ENCODE measurements around the gene FLNC. TPM values are rescaled to one million over a fixed set of nuclear protein-coding genes. Genes with fewer than 3 reads are reported as not detected.

The FLNC gene
- total RNA-seq, 1 donor from 2014 or later, result 131 TPM

- no peak for DNase-seq (ENCODE audit: extremely low read depth, low read depth, low spot score)
Measured at GRCh38 chr7:128831178-128831993, 1.2 kb downstream of the FLNC start.

GRCh38 chr7:128831994-128832879, 2.0 kb downstream of the FLNC start:
- DNase-seq (ENCODE audit: extremely low read depth, low read depth, low spot score), result no peak

GRCh38 chr7:128832880-128833147, 2.6 kb downstream of the FLNC start:
- DNase-seq (ENCODE audit: extremely low read depth, low read depth, low spot score), result no peak

- DNase-seq (ENCODE audit: extremely low read depth, low read depth, low spot score), result peak; percentile 65
Measured at GRCh38 chr7:128833148-128833945, 3.1 kb downstream of the FLNC start.

GRCh38 chr7:128833946-128834325, 3.7 kb downstream of the FLNC start:
- DNase-seq (ENCODE audit: extremely low read depth, low read depth, low spot score), result no peak

- DNase-seq (ENCODE audit: extremely low read depth, low read depth, low spot score), result no peak
Measured at GRCh38 chr7:128835231-128835751, 5.1 kb downstream of the FLNC start.

GRCh38 chr7:128835790-128836641, 5.8 kb downstream of the FLNC start:
- DNase-seq (ENCODE audit: extremely low read depth, low read depth, low spot score), result no peak

GRCh38 chr7:128836729-128837348, 6.6 kb downstream of the FLNC start:
- DNase-seq (ENCODE audit: extremely low read depth, low read depth, low spot score), result no peak

- no peak for DNase-seq (ENCODE audit: extremely low read depth, low read depth, low spot score)
Measured at GRCh38 chr7:128837521-128837921, 7.3 kb downstream of the FLNC start.

- no peak for DNase-seq (ENCODE audit: extremely low read depth, low read depth, low spot score)
Measured at GRCh38 chr7:128838109-128838779, 8.0 kb downstream of the FLNC start.

GRCh38 chr7:128838981-128839731, 8.9 kb downstream of the FLNC start:
- DNase-seq (ENCODE audit: extremely low read depth, low read depth, low spot score), result no peak

- DNase-seq (ENCODE audit: extremely low read depth, low read depth, low spot score), result no peak
Measured at GRCh38 chr7:128839751-128840177, 9.6 kb downstream of the FLNC start.

- no peak for DNase-seq (ENCODE audit: extremely low read depth, low read depth, low spot score)
Measured at GRCh38 chr7:128840326-128841170, 10.3 kb downstream of the FLNC start.

- no peak for DNase-seq (ENCODE audit: extremely low read depth, low read depth, low spot score)
Measured at GRCh38 chr7:128841171-128841690, 11.0 kb downstream of the FLNC start.

- DNase-seq (ENCODE audit: extremely low read depth, low read depth, low spot score), result no peak
Measured at GRCh38 chr7:128841921-128842673, 11.9 kb downstream of the FLNC start.
